ENCODE results near the gene STBD1.
A peak's percentile ranks its signal among the peaks of the same experiment; 100 is the strongest.
"Not testable (repeated sequence)": the region's sequence is repeated elsewhere in the genome, so short reads cannot be mapped to it uniquely, and the experiment has no call there.

The STBD1 gene

DNA sequence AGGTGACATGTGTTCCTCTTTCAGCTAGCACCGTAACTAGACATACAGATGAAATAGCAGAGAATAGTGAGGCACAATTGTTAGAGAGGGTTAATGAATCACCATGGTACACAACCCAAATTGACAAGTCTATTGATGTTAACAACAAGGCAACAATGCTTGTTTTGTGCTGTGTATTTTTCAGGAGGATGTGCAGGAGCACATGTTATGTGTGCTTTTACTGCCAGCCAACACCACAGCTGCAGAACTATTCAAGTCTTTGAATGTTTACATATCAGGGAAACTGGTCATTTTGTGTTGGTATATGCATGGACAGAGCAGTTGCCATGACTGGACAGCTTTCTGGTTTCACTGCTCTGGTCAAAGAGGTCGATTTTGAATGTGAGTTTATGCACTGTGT is 32.8 kb downstream of the STBD1 start:
- DNase-seq (ENCODE audit: low read depth) = no peak
- H3K4me3 ChIP-seq (ENCODE audit: control insufficient read depth, low read depth, low read length) = no peak overlapping the region
- TF ChIP-seq, protein P1, sequence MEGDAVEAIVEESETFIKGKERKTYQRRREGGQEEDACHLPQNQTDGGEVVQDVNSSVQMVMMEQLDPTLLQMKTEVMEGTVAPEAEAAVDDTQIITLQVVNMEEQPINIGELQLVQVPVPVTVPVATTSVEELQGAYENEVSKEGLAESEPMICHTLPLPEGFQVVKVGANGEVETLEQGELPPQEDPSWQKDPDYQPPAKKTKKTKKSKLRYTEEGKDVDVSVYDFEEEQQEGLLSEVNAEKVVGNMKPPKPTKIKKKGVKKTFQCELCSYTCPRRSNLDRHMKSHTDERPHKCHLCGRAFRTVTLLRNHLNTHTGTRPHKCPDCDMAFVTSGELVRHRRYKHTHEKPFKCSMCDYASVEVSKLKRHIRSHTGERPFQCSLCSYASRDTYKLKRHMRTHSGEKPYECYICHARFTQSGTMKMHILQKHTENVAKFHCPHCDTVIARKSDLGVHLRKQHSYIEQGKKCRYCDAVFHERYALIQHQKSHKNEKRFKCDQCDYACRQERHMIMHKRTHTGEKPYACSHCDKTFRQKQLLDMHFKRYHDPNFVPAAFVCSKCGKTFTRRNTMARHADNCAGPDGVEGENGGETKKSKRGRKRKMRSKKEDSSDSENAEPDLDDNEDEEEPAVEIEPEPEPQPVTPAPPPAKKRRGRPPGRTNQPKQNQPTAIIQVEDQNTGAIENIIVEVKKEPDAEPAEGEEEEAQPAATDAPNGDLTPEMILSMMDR (IDR thresholded peaks at IDR 0.05; ENCODE audit: control insufficient read depth, insufficient read depth, low read depth, low read length, missing control alignments) = no peak

DNA sequence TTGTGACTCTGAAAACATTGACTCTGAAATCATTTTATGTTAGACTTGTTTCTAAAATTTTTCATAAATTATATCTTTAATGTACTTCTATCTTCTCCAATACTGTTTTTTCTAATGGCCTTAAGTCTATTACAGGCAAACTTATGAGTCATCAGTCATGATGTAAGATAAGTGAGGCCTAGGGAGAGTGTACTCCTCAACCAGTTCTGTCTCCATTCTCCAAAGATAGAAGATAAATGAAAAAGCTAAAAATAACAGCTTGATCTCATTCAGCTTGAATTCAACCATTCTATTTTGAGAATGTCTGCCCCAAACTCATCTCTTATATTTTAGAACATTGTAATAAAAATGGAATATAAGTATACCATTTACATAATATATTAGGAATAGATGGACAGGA is 34.5 kb downstream of the STBD1 start:
- H3K4me3 ChIP-seq (ENCODE audit: control insufficient read depth, low read depth, low read length) = no peak overlapping the region
- TF ChIP-seq, protein P1 (IDR thresholded peaks at IDR 0.05; ENCODE audit: control insufficient read depth, insufficient read depth, low read depth, low read length, missing control alignments) = no peak
- peak; percentile 34 for DNase-seq (ENCODE audit: low read depth)

DNA sequence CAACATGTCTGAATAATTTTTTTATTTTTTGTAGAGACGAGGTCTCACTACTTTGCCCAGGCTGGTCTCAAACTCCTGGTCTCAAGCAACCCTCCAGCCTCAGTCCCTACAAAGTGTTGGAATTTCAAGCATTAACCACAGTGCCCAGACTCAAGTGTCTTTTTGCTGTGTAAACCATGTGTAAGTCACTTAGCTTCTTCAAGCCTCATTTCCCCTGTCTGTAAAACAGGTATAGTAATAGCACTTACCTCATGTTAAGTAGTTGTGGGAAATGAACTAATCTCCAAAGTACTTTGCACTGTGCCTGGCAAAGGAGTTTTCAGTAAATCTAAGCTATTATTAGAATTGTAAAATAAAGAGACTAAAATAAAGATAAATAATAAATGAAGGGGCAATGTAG is 35.7 kb downstream of the STBD1 start:
- TF ChIP-seq, protein P1 (IDR thresholded peaks at IDR 0.05; ENCODE audit: control insufficient read depth, insufficient read depth, low read depth, low read length, missing control alignments) = no peak
- H3K4me3 ChIP-seq (ENCODE audit: control insufficient read depth, low read depth, low read length) = no peak overlapping the region
- DNase-seq (ENCODE audit: low read depth) = no peak

DNA sequence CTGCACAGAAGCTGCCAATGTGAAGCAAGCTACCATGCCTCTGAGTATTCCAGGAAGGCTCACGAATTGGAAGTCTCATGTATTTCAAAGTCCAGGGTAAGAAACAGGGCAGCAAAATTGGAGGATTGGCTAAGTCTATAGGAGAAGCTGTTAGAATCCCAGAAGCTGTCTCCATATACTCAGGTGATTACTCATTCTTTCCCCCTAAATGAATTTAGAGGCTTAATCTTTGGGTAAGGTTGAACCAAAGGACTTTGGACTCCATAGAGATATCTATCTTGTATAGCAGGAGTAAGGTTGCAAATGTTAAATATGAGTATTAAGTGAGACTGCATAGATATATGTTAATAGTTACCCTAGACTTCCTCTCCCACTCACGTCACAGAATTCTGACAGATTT is 36.3 kb downstream of the STBD1 start:
- no peak overlapping the region for H3K4me3 ChIP-seq (ENCODE audit: control insufficient read depth, low read depth, low read length)
- DNase-seq (ENCODE audit: low read depth) = no peak
- TF ChIP-seq, protein P1 (IDR thresholded peaks at IDR 0.05; ENCODE audit: control insufficient read depth, insufficient read depth, low read depth, low read length, missing control alignments) = no peak

DNA sequence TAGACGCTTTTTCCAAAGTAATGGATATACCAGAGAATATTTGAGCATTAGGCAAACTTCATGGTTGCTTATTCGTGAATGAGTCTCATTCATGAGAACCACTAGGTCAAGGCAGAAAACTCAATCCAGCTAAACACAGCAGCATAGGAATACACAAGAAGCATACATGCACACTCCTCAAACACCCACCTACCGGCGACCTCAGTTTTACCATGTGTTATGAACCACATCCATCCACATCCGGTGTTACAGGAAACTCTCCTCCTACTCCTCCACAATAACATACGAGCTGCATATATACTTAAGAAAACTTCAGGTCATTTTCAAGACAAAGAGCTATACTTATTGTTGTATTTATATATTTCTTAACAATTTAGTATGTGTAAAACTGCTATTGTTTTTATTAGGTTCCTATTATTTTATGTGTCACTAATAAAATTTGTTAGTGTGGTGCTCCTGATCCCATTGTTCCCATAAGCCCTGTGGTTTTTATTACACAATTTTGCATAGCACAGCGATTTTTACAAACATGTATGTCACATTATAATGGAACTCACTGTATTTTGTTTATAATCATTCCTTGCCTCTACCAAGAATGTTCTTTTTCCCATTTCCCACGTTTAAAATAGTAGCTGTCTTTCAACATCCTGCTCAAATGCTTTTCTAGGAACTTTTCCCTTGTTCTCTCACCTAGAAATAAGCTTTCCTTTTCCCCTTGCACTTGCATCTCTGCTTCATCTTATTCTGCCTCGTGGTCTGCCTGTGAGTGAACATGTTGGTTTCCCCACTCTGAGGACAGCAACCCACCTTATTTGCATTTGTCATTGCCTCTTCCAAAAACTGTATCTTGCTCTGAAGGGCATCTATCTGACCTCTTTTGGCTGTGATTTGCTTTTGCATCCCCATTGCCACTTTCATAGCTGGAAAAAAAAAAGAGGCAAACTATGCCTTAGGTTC is 48.3 kb downstream of the STBD1 start:
- DNase-seq (ENCODE audit: low read depth) = no peak
- TF ChIP-seq, protein P1 (IDR thresholded peaks at IDR 0.05; ENCODE audit: control insufficient read depth, insufficient read depth, low read depth, low read length, missing control alignments) = no peak

DNA sequence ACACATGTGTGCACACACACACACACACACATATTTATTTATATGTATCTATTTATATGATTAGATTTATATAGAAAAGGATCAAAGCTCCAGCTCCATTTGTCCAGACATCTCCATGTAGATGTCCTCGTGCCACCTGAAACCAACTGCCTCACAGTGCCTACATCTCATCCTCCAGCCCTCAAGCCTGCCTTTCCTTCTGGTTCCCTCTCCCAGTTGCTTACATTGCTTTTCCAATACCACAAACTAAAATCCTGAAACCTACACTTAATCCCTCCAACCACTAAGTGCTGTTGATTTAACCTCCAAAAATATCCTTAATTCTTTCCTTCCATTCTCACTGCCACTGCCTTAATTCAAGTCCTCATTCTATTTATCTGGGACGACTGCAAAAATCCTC is 51.4 kb downstream of the STBD1 start:
- H3K4me3 ChIP-seq (ENCODE audit: control insufficient read depth, low read depth, low read length) = no peak overlapping the region
- TF ChIP-seq, protein P1 (IDR thresholded peaks at IDR 0.05; ENCODE audit: control insufficient read depth, insufficient read depth, low read depth, low read length, missing control alignments) = no peak
- DNase-seq (ENCODE audit: low read depth) = no peak

More for the DNA sequence above, 48.3 kb downstream of the STBD1 start:
- no peak overlapping the region for H3K4me3 ChIP-seq (ENCODE audit: control insufficient read depth, low read depth, low read length)

DNA sequence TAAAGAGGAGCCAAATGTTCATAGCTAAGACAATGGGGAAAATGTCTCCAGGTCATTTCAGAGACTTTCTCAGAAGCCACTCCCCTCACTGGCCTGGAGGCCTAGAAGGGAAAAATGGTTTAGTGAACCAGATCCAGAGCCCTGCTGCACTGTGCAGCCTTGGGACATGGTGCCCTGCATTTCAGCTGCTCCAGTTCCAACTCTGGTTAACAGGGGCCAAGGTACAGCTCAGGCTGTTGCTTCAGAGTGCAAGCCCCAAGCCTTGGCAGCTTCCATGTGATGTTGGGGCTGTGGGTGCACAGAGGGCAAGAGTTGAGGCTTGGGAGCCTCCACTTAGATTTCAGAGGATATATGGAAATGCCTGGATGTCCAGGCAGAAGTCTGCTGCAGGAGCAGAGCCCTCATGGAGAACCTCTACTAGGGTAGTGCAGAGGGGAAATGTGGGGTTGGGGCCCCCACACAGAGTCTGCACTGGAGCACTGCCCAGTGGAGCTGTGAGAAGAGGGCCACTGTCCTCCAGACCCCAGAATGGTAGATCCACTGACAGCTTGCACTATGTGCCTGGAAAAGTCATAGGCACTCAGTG is 53.4 kb downstream of the STBD1 start:
- not testable (repeated sequence) for DNase-seq (ENCODE audit: low read depth); H3K4me3 ChIP-seq (ENCODE audit: control insufficient read depth, low read depth, low read length)

All from AG09309 (cell line).